ENCODE results near the gene BFSP1.

Gene BFSP1

DNA sequence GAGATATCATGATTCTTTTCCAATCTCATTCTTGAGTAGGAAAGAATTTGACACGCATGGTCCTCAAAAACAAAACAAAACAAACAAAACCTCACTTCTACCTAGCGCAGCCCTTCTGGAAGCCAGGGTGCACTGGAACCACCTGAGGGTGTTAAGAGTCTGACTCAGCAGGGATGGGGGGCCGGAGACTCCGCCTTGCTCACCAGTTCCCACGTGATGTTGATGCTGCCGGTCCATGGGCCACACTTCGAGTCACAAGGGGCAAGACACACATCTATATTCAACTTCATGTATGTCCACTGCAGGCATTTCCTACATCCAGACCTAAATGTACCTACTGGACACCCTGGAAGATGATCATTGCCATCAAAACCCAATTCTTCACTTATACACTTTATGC, 30.4 kb downstream of the BFSP1 start:
- TF ChIP-seq, protein P1, sequence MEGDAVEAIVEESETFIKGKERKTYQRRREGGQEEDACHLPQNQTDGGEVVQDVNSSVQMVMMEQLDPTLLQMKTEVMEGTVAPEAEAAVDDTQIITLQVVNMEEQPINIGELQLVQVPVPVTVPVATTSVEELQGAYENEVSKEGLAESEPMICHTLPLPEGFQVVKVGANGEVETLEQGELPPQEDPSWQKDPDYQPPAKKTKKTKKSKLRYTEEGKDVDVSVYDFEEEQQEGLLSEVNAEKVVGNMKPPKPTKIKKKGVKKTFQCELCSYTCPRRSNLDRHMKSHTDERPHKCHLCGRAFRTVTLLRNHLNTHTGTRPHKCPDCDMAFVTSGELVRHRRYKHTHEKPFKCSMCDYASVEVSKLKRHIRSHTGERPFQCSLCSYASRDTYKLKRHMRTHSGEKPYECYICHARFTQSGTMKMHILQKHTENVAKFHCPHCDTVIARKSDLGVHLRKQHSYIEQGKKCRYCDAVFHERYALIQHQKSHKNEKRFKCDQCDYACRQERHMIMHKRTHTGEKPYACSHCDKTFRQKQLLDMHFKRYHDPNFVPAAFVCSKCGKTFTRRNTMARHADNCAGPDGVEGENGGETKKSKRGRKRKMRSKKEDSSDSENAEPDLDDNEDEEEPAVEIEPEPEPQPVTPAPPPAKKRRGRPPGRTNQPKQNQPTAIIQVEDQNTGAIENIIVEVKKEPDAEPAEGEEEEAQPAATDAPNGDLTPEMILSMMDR (IDR thresholded peaks at IDR 0.05; ENCODE audit: low read depth, low read length) = no peak
- no peak overlapping the region for H3K4me3 ChIP-seq (replicated peaks in 1 of 2; ENCODE audit: low read depth in 2 of 2, low read length in 2 of 2)
- no peak for DNase-seq (ENCODE audit: low read depth in 2 of 2)

DNA sequence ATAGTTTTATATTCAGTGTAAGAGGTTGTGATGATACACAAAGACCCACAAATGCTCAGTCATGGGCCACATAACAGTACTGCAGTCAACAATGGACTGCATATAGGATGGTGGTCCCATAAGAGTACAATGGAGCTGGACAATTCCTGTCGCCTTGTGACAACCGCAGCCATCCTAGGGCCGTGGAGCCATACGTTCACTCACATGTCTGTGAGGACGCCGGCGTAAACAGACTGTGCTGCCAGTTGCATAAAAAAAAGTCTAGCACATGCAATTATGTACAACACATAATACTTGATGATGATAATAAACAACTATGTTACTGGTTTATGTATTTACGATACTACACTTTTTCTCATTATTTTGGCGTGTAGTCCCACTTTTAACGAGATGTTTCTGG, 30.9 kb downstream of the BFSP1 start:
- no peak overlapping the region for H3K4me3 ChIP-seq (replicated peaks in 1 of 2; ENCODE audit: low read depth in 2 of 2, low read length in 2 of 2)
- TF ChIP-seq, protein P1 (IDR thresholded peaks at IDR 0.05; ENCODE audit: low read depth, low read length) = no peak
- DNase-seq (ENCODE audit: low read depth in 2 of 2) = no peak

- no peak overlapping the region for H3K4me3 ChIP-seq (replicated peaks in 1 of 2; ENCODE audit: low read depth in 2 of 2, low read length in 2 of 2)
- DNase-seq (ENCODE audit: low read depth in 2 of 2) = peak; percentile 7 to 56
- TF ChIP-seq, protein P1 (IDR thresholded peaks at IDR 0.05; ENCODE audit: low read depth, low read length) = no peak
These were observed 32.1 kb downstream of the BFSP1 start for GRCh38 chr20:17499041-17499440.

- TF ChIP-seq, protein P1 (IDR thresholded peaks at IDR 0.05; ENCODE audit: low read depth, low read length) = no peak
- no peak for DNase-seq (ENCODE audit: low read depth in 2 of 2)
- no peak overlapping the region for H3K4me3 ChIP-seq (replicated peaks in 1 of 2; ENCODE audit: low read depth in 2 of 2, low read length in 2 of 2)
These were observed 32.5 kb downstream of the BFSP1 start for GRCh38 chr20:17498641-17499040.

DNA sequence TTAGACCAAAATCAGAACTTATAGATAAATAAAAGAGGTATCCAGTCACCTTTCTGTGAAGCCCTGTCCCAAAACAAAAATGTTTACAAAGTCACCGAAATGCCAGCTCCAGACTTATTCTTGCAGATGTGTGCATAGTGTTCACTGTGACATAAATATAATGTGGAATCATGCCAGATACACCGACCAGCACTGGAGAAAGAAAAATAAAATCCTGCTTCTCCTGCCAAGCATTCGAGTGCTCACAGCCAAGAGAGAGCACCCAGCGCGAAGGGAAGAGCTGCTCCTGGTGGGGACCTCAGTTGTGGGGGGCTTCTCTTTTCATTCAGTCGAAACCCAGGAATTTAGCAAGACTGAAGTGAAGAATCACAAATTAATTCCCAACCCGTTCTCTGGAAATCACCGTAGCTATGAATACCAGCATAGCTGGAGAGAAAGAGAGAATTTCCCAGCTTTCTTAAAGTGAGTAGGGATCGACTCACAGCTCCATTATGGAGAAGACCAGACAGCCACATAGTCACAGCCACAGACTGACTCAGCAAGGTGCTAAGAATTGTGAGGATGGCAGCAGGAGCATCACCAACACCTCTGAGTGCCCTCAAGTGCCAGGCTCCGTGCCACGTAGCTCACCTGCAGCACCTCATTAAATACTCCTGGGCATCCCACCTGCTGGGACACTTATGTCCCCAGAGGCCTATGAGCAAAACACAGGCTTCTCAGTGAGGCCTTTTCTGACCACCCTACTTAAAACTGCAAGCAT, 33.2 kb downstream of the BFSP1 start:
- TF ChIP-seq, protein P1 (IDR thresholded peaks at IDR 0.05; ENCODE audit: low read depth, low read length) = no peak
- no peak overlapping the region for H3K4me3 ChIP-seq (replicated peaks in 1 of 2; ENCODE audit: low read depth in 2 of 2, low read length in 2 of 2)
- DNase-seq (ENCODE audit: low read depth in 2 of 2) = peak; percentile 23 to 32

- H3K4me3 ChIP-seq (replicated peaks in 1 of 2; ENCODE audit: low read depth in 2 of 2, low read length in 2 of 2) = no peak overlapping the region
- no peak for DNase-seq (ENCODE audit: low read depth in 2 of 2)
- TF ChIP-seq, protein P1 (IDR thresholded peaks at IDR 0.05; ENCODE audit: low read depth, low read length) = no peak
These were observed 35.4 kb downstream of the BFSP1 start for GRCh38 chr20:17495826-17496225.

DNA sequence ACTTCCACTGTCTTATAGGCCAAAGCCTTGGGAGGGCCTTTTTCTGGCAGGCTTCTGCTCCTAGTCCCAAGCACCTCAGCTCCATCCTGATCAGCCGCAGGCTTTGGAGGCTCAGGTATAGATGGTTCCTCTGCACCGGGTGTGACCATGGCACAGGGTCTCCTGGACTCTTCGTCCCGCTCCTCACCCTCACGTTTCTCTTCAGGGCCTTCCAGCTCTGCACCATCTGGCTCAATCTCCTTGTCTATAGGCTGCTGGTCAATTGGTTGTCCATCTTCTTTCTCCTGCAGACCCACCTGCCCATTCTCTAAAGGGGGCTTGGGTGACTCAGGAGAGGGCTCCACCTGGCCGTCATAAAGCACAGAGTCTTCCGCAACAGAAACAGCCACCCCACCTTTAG, 37.0 kb downstream of the BFSP1 start:
- DNase-seq (ENCODE audit: low read depth in 2 of 2) = no peak
- no peak overlapping the region for H3K4me3 ChIP-seq (replicated peaks in 1 of 2; ENCODE audit: low read depth in 2 of 2, low read length in 2 of 2)
- TF ChIP-seq, protein P1 (IDR thresholded peaks at IDR 0.05; ENCODE audit: low read depth, low read length) = no peak
